Measurements from ENCODE around the gene STK35.
"Not testable (repeated sequence)": the region's sequence is repeated elsewhere in the genome, so short reads cannot be mapped to it uniquely, and the experiment has no call there.

STK35 gene

GRCh38 chr20:2164421-2164820 is 62.8 kb downstream of the STK35 start:
- DNase-seq, result no peak

DNA sequence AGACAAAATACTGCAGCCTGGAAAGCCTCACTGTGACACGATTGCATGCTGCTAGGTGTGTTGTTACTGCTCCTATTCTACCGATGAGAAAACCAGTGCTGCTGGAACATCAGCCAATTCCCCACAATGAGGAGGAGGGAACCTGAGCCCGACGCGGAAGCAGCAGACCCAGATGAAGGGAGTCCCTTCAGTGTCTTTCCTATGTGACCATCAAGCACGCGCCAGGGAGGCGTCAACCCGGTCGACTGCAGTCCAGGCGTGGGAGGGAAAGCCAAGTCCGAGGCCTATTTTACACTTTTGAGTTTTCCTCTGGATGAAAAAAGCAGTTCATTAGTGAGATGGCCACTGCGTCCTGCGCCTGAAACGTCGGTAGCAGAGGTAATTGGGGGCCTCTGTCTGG is 63.3 kb downstream of the STK35 start:
- DNase-seq, result no peak

DNA sequence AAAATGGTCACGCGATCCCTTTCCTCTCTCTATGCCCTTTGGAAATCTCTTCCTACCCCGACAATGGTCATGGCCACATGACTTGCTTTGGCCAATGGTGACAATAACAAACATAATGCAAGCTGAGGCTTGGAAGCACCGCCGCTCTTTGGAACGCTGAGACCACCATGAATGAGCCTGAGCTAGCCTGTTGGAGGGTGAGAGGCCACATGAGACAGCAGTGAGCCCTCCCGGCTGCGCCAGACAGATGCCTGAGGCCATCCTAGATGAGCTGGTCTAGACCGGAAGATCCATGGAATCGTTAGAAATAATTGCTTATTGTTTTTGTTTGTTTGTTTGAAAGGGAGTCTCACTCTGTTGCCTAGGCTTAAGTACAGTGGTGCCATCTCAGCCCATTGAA is 64.2 kb downstream of the STK35 start:
- no peak for DNase-seq

DNA sequence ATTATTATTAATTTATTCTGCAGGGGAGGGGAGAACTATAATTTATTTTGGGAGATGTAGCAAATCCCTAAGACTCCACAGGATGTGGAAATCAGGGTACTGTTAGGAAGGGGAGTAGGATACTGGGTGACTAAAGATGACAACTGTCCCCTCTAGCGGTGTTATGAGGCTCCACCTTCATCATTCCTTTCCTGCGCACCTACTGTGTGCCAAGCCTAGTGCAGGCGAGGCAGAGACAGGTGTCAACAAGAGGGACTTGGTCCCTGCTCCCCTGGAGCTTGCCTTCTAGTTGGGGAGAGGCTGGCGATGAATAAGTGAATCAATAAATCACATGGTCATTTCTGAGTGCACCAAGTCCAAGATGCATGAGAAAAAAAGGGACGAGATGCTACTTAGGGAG is 65.5 kb downstream of the STK35 start:
- no peak for DNase-seq

GRCh38 chr20:2168946-2169345 is 67.3 kb downstream of the STK35 start:
- no peak for DNase-seq

GRCh38 chr20:2169456-2170088 is 67.9 kb downstream of the STK35 start:
- DNase-seq, result no peak

GRCh38 chr20:2170404-2170803 is 68.8 kb downstream of the STK35 start:
- DNase-seq, result no peak

DNA sequence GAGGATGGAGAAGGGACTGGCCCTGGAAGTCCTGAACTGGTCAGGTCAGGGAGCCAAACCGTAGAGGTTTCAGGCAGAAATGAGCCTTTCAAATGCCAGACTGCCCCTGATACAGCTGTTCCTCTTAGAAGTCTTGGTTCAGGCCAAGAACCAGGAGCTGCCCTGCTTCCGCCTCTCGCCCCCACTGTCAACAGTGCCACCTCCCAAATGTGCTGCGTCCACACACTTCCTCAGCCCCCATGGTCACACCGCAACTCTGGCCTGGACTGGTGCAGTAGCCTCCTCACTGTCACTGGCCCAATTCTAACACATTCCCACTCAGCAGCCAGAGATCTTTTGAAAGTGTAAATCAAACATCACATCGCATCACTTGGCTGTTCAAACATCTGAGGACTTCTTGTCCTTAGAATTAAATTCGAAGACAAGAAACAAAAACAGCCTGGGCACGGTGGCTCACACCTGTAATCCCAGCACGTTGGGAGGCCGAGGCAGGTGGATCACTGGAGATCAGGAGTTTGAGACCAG is 69.7 kb downstream of the STK35 start:
- DNase-seq, result no peak

DNA sequence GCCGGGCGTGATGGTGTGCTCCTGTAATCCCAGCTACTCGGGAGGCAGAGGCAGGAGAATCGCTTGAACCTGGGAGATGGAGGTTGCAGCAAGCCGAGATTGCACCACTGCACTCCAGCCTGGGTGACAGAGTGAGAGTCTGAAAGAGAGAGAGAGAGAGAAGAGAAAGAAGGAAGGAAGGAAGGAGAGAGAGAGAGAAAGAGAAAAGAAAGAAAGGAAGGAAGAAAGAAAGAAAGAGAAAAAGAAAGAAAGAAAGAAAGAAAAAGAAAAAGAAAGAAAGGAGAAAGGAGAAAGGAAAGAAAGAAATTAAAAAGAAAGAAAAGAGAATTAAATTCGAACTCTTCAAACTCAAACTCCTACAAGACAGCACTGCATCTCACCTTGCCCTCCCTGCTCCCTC is 70.2 kb downstream of the STK35 start:
- DNase-seq, result not testable (repeated sequence)

DNA sequence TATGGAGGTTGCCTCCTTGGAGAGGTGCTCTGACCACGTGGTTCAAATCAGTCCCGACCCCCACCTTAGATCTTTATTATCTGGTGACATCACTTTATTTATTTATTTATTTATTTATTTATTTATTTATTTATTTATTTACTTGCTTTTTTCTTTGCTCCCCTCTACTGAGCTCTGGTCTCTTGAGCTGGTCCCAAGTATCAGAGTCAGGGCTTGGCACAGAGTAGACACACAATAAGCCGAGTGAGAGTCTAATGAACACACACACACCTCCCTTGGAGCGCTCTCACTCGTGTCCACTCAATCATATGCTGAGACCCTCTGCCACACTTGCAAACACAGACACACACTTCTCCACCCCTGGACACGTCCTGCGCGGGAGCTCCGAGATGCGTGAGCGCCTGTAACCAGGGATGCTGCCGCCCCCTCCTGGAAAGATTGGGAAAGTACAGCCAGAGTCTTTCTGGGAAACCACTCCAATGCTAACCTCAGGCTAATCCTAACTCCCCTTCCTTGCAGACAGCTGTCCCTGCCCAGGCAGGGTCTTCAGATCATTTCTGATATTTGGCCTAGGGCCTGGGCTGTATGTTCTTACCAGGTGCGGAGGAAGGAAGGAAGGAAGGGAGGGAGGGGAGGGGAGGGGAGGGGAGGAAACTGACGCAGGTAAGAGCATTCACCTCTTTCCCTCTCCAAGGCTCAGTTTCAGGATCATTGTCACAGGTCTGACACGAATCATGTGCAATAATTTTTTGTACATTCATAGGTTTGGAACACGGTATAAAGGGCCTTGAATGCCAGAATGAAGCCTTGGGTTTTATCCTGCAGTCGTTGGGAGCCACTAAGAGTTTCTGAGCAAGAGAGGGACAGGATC is 70.9 kb downstream of the STK35 start:
- DNase-seq, result peak; percentile 52

- DNase-seq, result no peak
Measured at GRCh38 chr20:2173186-2173585, 71.6 kb downstream of the STK35 start.

DNA sequence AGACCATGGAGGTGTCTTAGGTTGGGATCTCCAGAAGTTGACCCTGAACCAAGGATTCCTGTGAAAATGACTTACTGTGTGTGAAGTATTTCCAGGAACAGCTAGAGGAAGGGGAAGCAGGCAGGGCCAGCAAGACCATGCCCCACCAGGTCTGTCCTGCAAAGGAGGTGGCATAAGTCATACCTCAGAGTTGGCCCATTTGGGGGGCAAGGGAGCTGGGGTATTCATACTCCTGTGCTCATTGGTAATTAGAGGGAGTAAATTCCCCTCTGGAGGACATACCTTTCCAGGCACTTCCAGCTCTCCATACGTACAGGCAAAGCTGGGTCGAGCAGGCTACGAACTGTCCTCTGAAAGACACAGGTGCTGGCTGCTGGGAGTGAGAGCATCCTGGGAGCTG is 72.4 kb downstream of the STK35 start:
- no peak for DNase-seq

DNA sequence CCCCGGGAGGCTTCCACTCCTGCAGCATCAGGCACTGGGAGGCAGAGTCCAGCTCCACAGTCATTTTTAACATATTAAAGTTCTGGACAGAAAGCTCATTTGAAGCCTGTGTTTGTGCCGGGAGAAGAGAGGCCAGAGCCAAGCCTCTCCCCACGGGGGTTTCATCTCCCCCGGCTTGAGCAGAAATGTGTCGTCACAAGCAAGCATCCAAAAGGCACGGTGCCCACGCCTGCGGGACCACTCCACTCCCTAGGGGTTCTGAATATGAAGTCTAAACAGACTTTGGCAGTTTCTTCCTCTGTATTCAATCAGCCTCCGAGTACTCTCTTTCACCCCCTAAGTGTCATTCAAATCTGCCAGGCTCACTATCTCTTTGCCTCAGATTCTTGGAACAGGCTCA is 75.3 kb downstream of the STK35 start:
- no peak for DNase-seq

GRCh38 chr20:2178318-2179232 is 76.9 kb downstream of the STK35 start:
- DNase-seq, result no peak

GRCh38 chr20:2179233-2179580 is 77.6 kb downstream of the STK35 start:
- no peak for DNase-seq

GRCh38 chr20:2179949-2180348 is 78.3 kb downstream of the STK35 start:
- no peak for DNase-seq

DNA sequence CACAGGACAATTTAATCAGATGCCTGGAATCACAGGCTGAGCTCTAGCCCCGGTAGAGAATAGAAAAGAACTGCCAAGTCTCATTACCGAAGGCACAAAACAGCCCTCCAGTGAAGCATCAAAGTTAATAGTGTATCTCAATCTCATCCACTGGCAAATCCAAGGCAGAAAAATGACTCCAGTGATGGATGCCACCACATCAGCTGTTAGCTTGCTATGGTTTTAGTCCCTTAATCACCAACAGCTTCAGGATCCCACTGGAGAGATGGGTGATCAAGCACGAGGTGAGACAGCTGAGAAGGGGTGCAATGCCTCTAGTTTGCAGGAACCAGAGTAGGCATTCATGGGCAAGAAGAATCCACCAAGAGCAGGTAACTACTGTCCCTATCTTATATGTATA is 81.8 kb downstream of the STK35 start:
- no peak for DNase-seq

GRCh38 chr20:2184933-2185332 is 83.3 kb downstream of the STK35 start:
- DNase-seq, result not testable (repeated sequence)

DNA sequence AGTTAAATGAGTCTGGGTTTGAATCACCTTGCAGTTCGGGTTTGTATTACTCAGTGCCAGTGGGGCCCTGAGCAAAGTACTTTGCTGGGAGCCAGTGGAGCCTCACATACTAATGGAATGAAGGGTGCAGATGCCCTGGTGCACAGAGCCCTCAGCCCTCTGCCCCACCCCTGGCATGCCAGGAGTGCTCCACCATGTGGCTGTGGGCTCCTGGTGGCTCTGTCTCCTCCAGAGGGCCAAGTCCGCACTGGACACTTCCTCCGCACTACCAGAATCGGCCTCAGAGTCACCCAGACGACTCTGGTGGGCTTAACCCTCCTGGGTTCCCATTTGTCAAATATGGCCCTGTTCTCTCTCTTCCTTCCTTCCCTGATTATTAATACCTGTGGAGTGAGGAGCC is 94.0 kb downstream of the STK35 start:
- no peak for DNase-seq

DNA sequence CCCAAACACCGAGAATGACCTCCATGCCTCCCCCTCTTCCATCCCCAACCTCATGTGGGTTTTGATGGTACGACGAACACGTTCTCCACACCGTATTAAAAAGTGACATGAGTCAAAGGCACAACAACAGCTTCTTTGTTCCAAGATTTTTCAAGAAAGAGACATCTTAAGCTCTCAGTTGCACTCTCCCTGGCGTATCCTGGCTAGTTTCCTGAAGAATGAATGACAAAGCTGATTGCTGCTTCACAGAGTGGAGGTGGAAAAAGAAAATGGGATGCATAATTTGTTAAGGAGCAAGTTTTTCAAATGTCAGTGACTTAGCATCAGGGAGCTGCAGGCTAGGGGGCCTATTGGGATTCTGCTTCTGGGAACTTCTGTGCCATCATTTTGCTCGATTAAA is 95.5 kb downstream of the STK35 start:
- DNase-seq, result no peak
